Vagina (tissue), 2 donors: ENCODE data around the gene KCNC1. TPM values are rescaled to one million over a fixed set of nuclear protein-coding genes. Genes with fewer than 3 reads are reported as not detected.
A peak's percentile ranks its signal among the peaks of the same experiment; 100 is the strongest.

Experiments
- DNase-seq, 2 donors: peaks; one replicate each; pipeline ENCODE4 v3.0.0-alpha.2; 2017; ENCODE audit errors: extremely low spot score in 2 of 2
- H3K27ac ChIP-seq: fragments of 200-600 bp; sonication (generic); one replicate; pipeline ENCODE4 v1.5.1; 2019
- H3K27me3 ChIP-seq: fragments of 200-600 bp; sonication (generic); one replicate; pipeline ENCODE4 v1.5.1; 2019
- H3K36me3 ChIP-seq, 2 donors: fragments of 200-600 bp; sonication (generic); one replicate each; pipeline ENCODE4 v1.5.1; 2017 to 2019
- H3K4me1 ChIP-seq: fragments of 200-600 bp; sonication (generic); one replicate; pipeline ENCODE4 v1.5.1; 2019
- H3K4me3 ChIP-seq, 2 donors: fragments of 200-600 bp; sonication (generic); 1 replicate in 1 of 2; 2 replicates in 1 of 2; pipeline ENCODE4 v1.5.1; 2016 to 2019
- H3K9me3 ChIP-seq: fragments of 200-600 bp; sonication (generic); one replicate; pipeline ENCODE4 v1.5.1; 2019
- CTCF ChIP-seq, 3 experiments: fragments of 450-650 bp in 2 of 3; fragments of 200-600 bp in 1 of 3; sonication (generic) in 1 of 3; IDR thresholded peaks; one replicate each; pipeline ENCODE4 v1.5.1; 2017 to 2019; ENCODE audit warnings: antibody characterized with exemption in 3 of 3, mild to moderate bottlenecking in 2 of 3, moderate library complexity in 2 of 3
- POLR2A ChIP-seq, 2 donors: fragments of 450-650 bp; IDR thresholded peaks; one replicate each; pipeline ENCODE4 v1.6.1; 2017; ENCODE audit warnings: antibody characterized with exemption in 2 of 2, mild to moderate bottlenecking in 2 of 2, moderate library complexity in 2 of 2
- POLR2AphosphoS5 ChIP-seq, 2 donors: sonication (generic); formaldehyde crosslinking; IDR thresholded peaks; one replicate each; pipeline ENCODE4 v1.9.0; 2017; ENCODE audit warnings: antibody characterized with exemption in 2 of 2, mild to moderate bottlenecking in 2 of 2, low read depth in 1 of 2; ENCODE audit not compliant: insufficient read depth in 1 of 2
- intact Hi-C: fragments of 100-400 bp; cut with DNase I; formaldehyde crosslinking; loops from one replicate; pipeline ENCODE4 v1.15.1; 2023
- total RNA-seq: library from RNA; depleted of rRNA; stranded (reverse); fragments of >200 nt; gene quantifications from one replicate; pipeline ENCODE4 v1.2.3, GENCODE V29; 2016

KCNC1 gene
- total RNA-seq, 1 donor from 2014 or later, result 0.49 TPM

GRCh38 chr11:17788084-17788483 is 53.5 kb downstream of the KCNC1 start:
- intact Hi-C loops, result no loop called here
- no peaks in the 10 kb centered on the region for H3K9me3 ChIP-seq
- H3K36me3 ChIP-seq, result no peaks in the 10 kb centered on the region
- no peaks in the 10 kb centered on the region for H3K27me3 ChIP-seq
- H3K4me1 ChIP-seq, result no peaks in the 10 kb centered on the region
- TF ChIP-seq CTCF (IDR thresholded peaks at IDR 0.05) (no peak), POLR2A (IDR thresholded peaks at IDR 0.05) (no peak), POLR2AphosphoS5 (IDR thresholded peaks at IDR 0.05; ENCODE audit: insufficient read depth in 1 of 2, low read depth in 1 of 2) (no peak)
- no peak overlapping the region for H3K4me3 ChIP-seq
- no peak overlapping the region for H3K27ac ChIP-seq
- DNase-seq, result no peak

- Histone ChIP-seq H3K36me3 (no peaks in the 10 kb centered on the region), H3K9me3 (no peaks in the 10 kb centered on the region), H3K27ac (no peak overlapping the region), H3K4me3 (no peak overlapping the region), H3K4me1 (no peaks in the 10 kb centered on the region), H3K27me3 (no peaks in the 10 kb centered on the region)
- intact Hi-C loops, result no loop called here
- TF ChIP-seq POLR2AphosphoS5 (IDR thresholded peaks at IDR 0.05; ENCODE audit: insufficient read depth in 1 of 2, low read depth in 1 of 2) (peak in 1 of 2 donors; percentile 28), POLR2A (IDR thresholded peaks at IDR 0.05) (no peak)
- no peak for DNase-seq
These were observed 55.9 kb downstream of the KCNC1 start for GRCh38 chr11:17790453-17790852.

GRCh38 chr11:17791144-17791543 is 56.6 kb downstream of the KCNC1 start:
- DNase-seq, result no peak
- H3K4me1 ChIP-seq, result no peaks in the 10 kb centered on the region
- H3K9me3 ChIP-seq, result no peaks in the 10 kb centered on the region
- no peaks in the 10 kb centered on the region for H3K27me3 ChIP-seq
- intact Hi-C loops, result no loop called here
- no peaks in the 10 kb centered on the region for H3K36me3 ChIP-seq
- no peak overlapping the region for H3K27ac ChIP-seq
- TF ChIP-seq POLR2A (IDR thresholded peaks at IDR 0.05) (no peak), POLR2AphosphoS5 (IDR thresholded peaks at IDR 0.05; ENCODE audit: insufficient read depth in 1 of 2, low read depth in 1 of 2) (no peak), CTCF (IDR thresholded peaks at IDR 0.05) (no peak)
- H3K4me3 ChIP-seq, result no peak overlapping the region

GRCh38 chr11:17792161-17792560 is 57.6 kb downstream of the KCNC1 start:
- H3K4me1 ChIP-seq, result no peaks in the 10 kb centered on the region
- no peaks in the 10 kb centered on the region for H3K36me3 ChIP-seq
- intact Hi-C loops, result no loop called here
- TF ChIP-seq POLR2AphosphoS5 (IDR thresholded peaks at IDR 0.05; ENCODE audit: insufficient read depth in 1 of 2, low read depth in 1 of 2) (no peak), CTCF (IDR thresholded peaks at IDR 0.05) (no peak), POLR2A (IDR thresholded peaks at IDR 0.05) (no peak)
- no peak for DNase-seq
- H3K4me3 ChIP-seq, result no peak overlapping the region
- H3K27ac ChIP-seq, result no peak overlapping the region
- H3K27me3 ChIP-seq, result no peaks in the 10 kb centered on the region
- H3K9me3 ChIP-seq, result no peaks in the 10 kb centered on the region

- Histone ChIP-seq H3K9me3 (no peaks in the 10 kb centered on the region), H3K27me3 (no peaks in the 10 kb centered on the region), H3K36me3 (no peaks in the 10 kb centered on the region), H3K4me1 (no peaks in the 10 kb centered on the region), H3K4me3 (no peak overlapping the region), H3K27ac (no peak overlapping the region)
- DNase-seq, result no peak
- intact Hi-C loops, result no loop called here
- no peak for TF ChIP-seq POLR2AphosphoS5 (IDR thresholded peaks at IDR 0.05; ENCODE audit: insufficient read depth in 1 of 2, low read depth in 1 of 2)
- TF ChIP-seq CTCF (IDR thresholded peaks at IDR 0.05), result no peak
- TF ChIP-seq POLR2A (IDR thresholded peaks at IDR 0.05), result no peak
These were observed 59.1 kb downstream of the KCNC1 start for GRCh38 chr11:17793642-17794170.
